ENCODE data around the gene FUT6.

FUT6 gene

DNA sequence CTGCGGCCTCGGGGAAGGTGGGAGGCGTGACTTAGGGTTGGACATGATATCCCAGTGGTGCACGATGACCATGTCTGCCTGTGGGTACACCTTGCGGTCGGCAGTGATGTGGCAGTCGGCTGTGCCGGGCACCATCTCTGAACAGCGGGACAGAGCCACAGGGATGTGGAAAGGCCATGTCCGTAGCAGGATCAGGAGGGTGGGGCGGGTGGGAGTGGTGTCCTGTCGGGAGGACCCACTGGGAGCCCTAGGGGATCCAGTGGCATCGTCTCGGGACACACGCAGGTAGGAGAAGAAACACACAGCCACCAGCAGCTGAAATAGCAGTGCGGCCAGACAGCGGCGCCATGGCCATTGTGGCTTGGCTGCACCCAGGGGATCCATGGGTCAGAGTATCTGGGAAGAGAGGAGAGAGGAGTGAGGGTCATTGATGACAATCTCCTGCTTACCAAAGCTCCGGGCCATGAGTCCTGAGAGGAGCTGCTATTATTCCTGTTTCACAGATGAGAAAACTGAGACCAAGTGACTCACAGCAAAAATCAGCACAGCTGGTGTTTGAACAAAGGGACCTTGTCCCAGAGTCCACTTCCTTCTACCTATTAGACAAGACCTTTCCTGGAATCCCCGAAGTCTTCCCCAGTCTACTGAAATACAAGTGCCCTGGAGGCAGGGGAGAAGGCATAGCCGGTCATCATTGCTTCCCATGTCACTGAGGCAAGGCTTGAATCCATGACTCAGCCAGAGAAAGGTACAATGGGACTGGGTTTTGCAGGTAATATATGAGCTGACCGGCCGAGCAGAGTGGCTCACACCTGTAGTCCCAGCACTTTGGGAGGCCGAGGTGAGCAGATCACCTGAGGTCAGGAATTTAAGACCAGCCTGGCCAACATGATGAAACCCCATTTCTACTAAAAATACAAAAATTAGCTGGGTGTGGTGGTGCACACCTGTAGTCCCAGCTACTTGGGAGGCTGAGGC lies 5.2 kb upstream of the FUT6 start:
- TF ChIP-seq, protein P1, sequence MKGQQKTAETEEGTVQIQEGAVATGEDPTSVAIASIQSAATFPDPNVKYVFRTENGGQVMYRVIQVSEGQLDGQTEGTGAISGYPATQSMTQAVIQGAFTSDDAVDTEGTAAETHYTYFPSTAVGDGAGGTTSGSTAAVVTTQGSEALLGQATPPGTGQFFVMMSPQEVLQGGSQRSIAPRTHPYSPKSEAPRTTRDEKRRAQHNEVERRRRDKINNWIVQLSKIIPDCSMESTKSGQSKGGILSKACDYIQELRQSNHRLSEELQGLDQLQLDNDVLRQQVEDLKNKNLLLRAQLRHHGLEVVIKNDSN (IDR thresholded peaks at IDR 0.05), result no peak
- TF ChIP-seq EGR1 (IDR thresholded peaks at IDR 0.05) (no peak), EP300 (IDR thresholded peaks at IDR 0.05; ENCODE audit: borderline replicate concordance) (no peak), TCF12 (IDR thresholded peaks at IDR 0.05; ENCODE audit: low read depth) (no peak), RAD21 (IDR thresholded peaks at IDR 0.05; ENCODE audit: low read depth) (no peak), CEBPB (IDR thresholded peaks at IDR 0.05) (no peak), CREB1 (IDR thresholded peaks at IDR 0.05; ENCODE audit: low read depth) (no peak), NFIC (IDR thresholded peaks at IDR 0.05) (no peak), TEAD4 (IDR thresholded peaks at IDR 0.05) (no peak), YY1 (IDR thresholded peaks at IDR 0.05; ENCODE audit: low read depth) (no peak), FOXM1 (IDR thresholded peaks at IDR 0.05; ENCODE audit: borderline replicate concordance, low read depth) (no peak), TAF1 (IDR thresholded peaks at IDR 0.05; ENCODE audit: low read depth) (no peak), ZBTB7A (IDR thresholded peaks at IDR 0.05; ENCODE audit: low read depth) (no peak)
- TF ChIP-seq, protein P2, sequence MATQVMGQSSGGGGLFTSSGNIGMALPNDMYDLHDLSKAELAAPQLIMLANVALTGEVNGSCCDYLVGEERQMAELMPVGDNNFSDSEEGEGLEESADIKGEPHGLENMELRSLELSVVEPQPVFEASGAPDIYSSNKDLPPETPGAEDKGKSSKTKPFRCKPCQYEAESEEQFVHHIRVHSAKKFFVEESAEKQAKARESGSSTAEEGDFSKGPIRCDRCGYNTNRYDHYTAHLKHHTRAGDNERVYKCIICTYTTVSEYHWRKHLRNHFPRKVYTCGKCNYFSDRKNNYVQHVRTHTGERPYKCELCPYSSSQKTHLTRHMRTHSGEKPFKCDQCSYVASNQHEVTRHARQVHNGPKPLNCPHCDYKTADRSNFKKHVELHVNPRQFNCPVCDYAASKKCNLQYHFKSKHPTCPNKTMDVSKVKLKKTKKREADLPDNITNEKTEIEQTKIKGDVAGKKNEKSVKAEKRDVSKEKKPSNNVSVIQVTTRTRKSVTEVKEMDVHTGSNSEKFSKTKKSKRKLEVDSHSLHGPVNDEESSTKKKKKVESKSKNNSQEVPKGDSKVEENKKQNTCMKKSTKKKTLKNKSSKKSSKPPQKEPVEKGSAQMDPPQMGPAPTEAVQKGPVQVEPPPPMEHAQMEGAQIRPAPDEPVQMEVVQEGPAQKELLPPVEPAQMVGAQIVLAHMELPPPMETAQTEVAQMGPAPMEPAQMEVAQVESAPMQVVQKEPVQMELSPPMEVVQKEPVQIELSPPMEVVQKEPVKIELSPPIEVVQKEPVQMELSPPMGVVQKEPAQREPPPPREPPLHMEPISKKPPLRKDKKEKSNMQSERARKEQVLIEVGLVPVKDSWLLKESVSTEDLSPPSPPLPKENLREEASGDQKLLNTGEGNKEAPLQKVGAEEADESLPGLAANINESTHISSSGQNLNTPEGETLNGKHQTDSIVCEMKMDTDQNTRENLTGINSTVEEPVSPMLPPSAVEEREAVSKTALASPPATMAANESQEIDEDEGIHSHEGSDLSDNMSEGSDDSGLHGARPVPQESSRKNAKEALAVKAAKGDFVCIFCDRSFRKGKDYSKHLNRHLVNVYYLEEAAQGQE (IDR thresholded peaks at IDR 0.05; ENCODE audit: low read depth), result no peak
- TF ChIP-seq, protein P3, sequence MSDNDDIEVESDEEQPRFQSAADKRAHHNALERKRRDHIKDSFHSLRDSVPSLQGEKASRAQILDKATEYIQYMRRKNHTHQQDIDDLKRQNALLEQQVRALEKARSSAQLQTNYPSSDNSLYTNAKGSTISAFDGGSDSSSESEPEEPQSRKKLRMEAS (IDR thresholded peaks at IDR 0.05), result no peak

DNA sequence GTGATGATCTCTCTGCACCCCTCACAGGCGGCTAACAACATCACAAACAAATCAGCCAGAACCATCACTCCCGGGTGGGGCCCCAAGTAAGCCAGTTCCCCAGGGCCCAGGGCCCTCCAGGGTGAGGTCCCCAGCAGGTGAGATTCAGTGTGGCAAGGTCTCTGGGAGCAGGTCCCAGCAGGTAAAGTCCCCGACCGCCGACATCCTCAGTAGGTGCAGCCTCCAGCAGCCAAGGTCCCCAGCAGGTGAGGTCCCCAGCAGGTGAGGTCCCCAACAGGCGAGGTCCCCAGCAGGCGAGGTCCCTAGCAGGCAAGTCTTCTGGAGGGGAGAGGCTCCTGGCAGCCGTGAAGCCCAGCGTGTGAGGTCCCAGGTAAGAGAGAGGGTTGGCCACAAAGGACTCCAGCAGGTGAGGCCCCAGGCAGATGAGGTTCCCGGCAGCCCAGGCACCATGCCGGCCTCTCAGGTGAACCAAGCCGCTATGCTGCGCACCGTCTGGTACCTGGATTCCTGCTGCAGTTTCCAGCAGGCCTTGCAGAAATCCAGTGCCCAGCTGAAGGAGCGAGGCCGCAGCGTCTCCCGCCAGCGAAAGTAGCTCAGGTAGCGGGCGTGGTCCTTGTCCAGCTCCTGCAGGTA lies 3.9 kb upstream of the FUT6 start:
- TF ChIP-seq CEBPB (IDR thresholded peaks at IDR 0.05), result no peak
- TF ChIP-seq TCF12 (IDR thresholded peaks at IDR 0.05; ENCODE audit: low read depth), result no peak
- no peak for TF ChIP-seq ZBTB7A (IDR thresholded peaks at IDR 0.05; ENCODE audit: low read depth)
- no peak for TF ChIP-seq RAD21 (IDR thresholded peaks at IDR 0.05; ENCODE audit: low read depth)
- TF ChIP-seq EGR1 (IDR thresholded peaks at IDR 0.05), result no peak
- TF ChIP-seq NFIC (IDR thresholded peaks at IDR 0.05), result no peak
- no peak for TF ChIP-seq EP300 (IDR thresholded peaks at IDR 0.05; ENCODE audit: borderline replicate concordance)
- TF ChIP-seq, protein P3 (IDR thresholded peaks at IDR 0.05), result no peak
- no peak for TF ChIP-seq TEAD4 (IDR thresholded peaks at IDR 0.05)
- TF ChIP-seq CREB1 (IDR thresholded peaks at IDR 0.05; ENCODE audit: low read depth), result no peak
- TF ChIP-seq, protein P2 (IDR thresholded peaks at IDR 0.05; ENCODE audit: low read depth), result no peak
- TF ChIP-seq YY1 (IDR thresholded peaks at IDR 0.05; ENCODE audit: low read depth), result no peak
- no peak for TF ChIP-seq TAF1 (IDR thresholded peaks at IDR 0.05; ENCODE audit: low read depth)

DNA sequence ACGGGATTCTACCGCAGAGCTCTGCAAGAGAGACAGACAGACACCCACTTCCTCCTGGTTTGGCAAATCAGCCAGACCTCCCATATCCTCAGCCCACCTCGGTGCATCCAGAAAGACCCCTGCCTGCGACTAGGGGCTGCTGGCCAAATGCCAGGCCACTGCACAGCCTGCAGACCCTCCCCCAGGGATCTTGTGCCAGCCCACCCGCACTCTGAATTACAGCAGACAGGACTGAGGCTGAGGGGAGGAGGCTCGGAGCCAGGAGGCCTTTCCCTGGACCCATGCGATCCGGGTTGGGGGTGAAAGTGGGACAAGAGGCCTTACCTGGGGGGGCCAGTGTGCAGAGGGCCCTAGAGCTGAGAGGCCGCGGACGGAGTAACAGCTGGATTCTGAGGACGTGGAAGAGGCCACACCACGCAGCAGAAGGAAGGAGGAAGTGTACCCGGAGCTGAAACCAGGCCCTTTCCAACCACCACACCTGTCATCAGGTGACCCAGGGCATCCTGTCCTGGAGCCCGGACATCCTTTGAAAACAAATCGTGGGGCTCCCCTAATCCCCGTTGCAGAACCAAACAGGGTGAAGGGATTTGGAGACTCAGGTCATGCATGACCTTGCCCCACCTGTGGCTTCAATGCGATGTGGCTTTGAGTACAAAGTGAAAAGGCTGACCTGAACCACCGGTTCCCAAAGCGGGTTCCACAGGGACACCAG lies 993 bp downstream of the FUT6 start:
- no peak for TF ChIP-seq CREB1 (IDR thresholded peaks at IDR 0.05; ENCODE audit: low read depth)
- TF ChIP-seq NFIC (IDR thresholded peaks at IDR 0.05), result no peak

DNA sequence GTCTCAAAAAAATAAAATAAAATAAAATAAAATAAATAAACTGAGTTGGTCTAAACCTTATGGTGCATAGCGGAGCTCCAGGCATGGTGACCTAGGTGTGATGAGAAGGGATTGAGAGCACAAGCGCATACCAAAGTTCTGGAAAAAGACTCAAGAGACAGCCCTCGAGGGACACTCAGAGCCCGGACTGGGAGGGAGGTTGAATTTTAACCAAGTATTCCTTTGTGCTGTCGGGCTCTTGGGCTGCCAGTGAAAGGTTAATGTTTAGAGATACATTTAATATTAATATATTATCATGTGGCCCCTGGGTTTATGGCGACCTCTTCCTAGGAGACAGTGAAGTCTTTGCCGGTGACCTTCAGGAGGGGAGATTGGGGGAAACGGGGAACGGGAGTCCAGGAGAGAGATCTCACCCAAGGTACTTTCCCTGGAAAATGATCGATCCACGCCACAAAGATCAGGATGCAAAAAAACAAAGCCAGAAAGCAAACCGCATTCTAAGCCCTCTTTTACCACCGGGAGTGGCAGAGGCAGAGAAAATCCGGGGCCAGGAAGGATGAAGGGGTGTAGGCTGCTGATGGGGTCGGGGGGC lies 1.6 kb downstream of the FUT6 start:
- TF ChIP-seq FOXM1 (IDR thresholded peaks at IDR 0.05; ENCODE audit: borderline replicate concordance, low read depth) (no peak), TEAD4 (IDR thresholded peaks at IDR 0.05) (no peak), RAD21 (IDR thresholded peaks at IDR 0.05; ENCODE audit: low read depth) (no peak), ZBTB7A (IDR thresholded peaks at IDR 0.05; ENCODE audit: low read depth) (no peak)
- TF ChIP-seq, protein P3 (IDR thresholded peaks at IDR 0.05), result no peak

DNA sequence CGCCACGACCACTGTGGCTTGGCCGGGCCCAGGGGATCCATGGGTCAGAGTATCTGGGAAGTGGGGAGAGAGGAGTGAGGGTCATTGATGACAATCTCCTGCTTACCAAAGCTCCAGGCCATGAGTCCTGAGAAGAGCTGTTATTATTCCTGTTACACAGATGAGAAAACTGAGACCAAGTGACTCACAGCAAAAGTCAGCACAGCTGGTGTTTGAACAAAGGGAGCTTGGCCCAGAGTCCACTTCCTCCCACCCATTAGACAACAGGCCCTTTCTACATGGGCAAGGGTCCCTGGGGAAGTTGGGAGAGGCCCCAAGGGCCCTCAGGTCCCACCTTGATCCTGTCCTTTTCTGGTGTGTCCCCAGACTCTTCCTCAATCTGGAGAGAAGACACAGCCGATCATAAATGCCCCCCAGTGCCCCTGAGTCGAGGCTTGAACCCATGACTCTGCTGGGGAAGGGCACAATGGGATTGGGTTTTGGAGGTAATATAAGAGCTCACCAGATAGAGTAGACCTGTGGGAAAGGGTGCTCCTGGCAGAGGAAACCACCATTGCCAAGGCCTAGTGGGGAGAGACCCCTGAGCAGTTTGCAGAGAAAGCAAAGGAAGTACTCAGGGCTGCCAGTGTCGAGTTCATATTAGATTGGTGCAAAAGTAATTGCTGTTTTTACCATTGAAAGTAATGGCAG lies 6.8 kb downstream of the FUT6 start:
- TF ChIP-seq TCF12 (IDR thresholded peaks at IDR 0.05; ENCODE audit: low read depth) (no peak), ZBTB7A (IDR thresholded peaks at IDR 0.05; ENCODE audit: low read depth) (no peak), CEBPB (IDR thresholded peaks at IDR 0.05) (no peak), YY1 (IDR thresholded peaks at IDR 0.05; ENCODE audit: low read depth) (no peak), EGR1 (IDR thresholded peaks at IDR 0.05) (no peak), EP300 (IDR thresholded peaks at IDR 0.05; ENCODE audit: borderline replicate concordance) (no peak), TEAD4 (IDR thresholded peaks at IDR 0.05) (no peak), TAF1 (IDR thresholded peaks at IDR 0.05; ENCODE audit: low read depth) (no peak), NFIC (IDR thresholded peaks at IDR 0.05) (no peak), RAD21 (IDR thresholded peaks at IDR 0.05; ENCODE audit: low read depth) (no peak), CREB1 (IDR thresholded peaks at IDR 0.05; ENCODE audit: low read depth) (no peak)
- TF ChIP-seq, protein P2 (IDR thresholded peaks at IDR 0.05; ENCODE audit: low read depth), result no peak
- TF ChIP-seq, protein P1 (IDR thresholded peaks at IDR 0.05), result no peak
- TF ChIP-seq, protein P3 (IDR thresholded peaks at IDR 0.05), result no peak
